A204.1 (cell line): Measurements from ENCODE around the gene FBLN1.
"Not testable (repeated sequence)": the region's sequence is repeated elsewhere in the genome, so short reads cannot be mapped to it uniquely, and the experiment has no call there.

ENCODE experiments used
- FAIRE-seq: peaks from 2 replicates; lab custom pipeline; 2012; peaks lifted over from hg19 to GRCh38; lab: Jason Lieb, UNC

Gene FBLN1

GRCh38 chr22:45548991-45549761, 46.5 kb downstream of the FBLN1 start:
- no peak for FAIRE-seq

- FAIRE-seq = no peak
Measured at GRCh38 chr22:45549762-45550378, 47.2 kb downstream of the FBLN1 start.

GRCh38 chr22:45550416-45550815, 47.7 kb downstream of the FBLN1 start:
- FAIRE-seq = no peak

DNA sequence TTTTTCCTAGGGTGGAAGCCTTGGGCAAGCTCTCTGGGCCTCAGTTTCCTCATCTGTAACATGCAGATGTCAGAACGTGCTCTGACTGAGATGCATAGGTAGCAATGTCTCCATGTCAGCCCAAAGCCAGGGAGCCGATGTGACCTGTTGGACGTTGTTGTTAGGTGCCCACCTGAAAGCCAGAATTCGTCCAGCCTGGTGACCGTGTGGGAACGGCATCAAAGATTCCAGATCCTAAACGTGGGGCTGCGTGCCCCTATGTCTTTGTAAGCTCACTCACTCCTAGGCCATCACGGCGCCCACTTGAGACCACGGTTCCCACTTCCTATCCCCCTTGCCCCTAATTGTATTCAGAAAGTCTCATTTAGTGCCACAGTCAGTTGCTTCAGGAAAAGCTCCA, 48.2 kb downstream of the FBLN1 start:
- FAIRE-seq = no peak

- no peak for FAIRE-seq
Measured at GRCh38 chr22:45551310-45552016, 48.8 kb downstream of the FBLN1 start.

- no peak for FAIRE-seq
Measured at GRCh38 chr22:45552017-45552411, 49.3 kb downstream of the FBLN1 start.

- FAIRE-seq = no peak
Measured at GRCh38 chr22:45552580-45553350, 50.1 kb downstream of the FBLN1 start.

DNA sequence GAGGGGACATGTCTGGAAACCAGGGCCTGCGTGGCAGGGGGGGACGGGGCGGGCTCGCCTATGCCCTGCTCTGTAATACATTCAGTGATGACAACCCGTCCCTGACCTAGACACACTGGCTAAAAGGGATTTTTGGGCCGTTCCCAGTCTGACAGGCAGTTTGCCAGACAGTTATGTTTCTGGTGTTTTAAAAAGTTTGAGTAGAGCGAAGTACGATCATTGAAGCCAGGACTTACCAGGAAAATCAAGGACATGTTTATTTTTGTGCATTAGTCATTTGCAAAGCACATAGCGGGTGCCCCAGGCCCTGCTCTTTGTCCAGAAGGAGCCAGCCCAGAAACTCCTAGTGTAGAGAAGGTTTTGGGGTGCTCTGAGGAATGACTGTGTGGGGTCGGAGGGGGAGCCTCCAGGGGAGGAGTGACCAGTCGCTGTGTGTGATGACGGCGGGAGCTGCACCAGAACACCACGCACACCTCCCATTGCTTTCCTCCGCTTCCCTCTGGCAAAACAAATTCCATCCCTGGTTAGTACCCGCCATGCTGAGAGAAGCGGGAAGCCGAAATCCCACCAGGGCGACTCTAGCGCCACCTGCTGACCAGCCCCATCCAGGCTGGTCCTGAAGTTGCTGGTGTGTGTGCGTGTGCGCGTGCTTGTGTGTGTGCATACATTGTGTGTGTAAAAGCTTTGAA, 50.8 kb downstream of the FBLN1 start:
- FAIRE-seq = no peak

DNA sequence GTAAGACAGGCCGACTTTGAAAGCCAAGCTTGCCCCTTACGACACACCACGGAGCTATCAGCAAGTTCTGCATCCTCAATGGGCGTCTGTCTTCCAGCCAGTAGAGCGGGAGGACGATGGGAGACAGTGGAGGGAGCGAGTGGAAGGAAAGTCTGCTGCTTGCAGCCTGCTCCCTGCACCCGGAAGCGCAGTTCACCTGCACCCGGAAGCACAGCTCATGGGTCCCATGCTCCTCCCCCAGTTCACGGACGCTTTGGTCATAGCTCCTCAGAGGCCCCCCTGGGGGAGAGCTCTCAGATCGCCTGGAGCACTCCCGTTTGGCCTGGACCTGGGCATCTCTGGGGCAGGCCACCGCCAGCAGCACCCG, 51.3 kb downstream of the FBLN1 start:
- FAIRE-seq = no peak

- FAIRE-seq = no peak
Measured at GRCh38 chr22:45554861-45555260, 52.2 kb downstream of the FBLN1 start.

DNA sequence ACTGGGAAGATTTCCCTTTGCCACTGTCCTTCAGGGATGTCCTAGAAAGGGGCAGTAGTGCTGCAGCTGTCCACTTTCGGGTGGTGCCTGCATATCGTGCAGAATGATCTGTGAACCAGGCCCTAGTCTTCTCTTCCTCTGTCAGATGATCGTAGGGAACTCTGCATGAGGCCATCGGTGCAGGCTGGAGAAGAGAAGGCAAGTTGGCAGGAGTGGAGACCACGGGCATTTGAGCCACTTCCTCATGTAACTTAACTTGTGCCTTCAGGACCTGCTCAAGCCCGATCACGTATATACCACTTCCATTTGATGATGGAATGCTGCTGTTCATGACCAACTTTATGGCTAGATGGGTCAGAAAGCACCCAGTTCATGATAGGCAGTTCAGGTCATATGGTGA, 55.2 kb downstream of the FBLN1 start:
- not testable (repeated sequence) for FAIRE-seq

GRCh38 chr22:45560092-45560491, 57.4 kb downstream of the FBLN1 start:
- not testable (repeated sequence) for FAIRE-seq

DNA sequence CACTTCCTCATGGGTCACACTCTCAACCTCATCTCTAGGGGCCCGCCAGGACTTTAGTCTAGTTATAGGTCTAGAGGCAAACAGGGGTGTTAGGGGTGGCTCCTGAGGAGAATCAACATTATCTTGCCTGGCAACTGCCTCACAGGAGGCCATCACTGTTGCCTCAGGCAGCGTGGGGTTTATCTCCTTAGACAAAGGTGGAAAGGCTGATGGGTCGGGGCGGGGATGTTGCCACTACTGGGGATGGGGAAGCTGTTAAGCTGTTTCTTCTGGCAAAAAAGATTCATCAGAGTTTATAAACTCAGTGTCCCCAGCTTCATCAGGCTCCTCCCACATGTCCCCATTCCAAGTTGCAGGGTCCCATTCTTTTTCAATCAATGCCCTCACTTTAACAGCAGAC, 58.1 kb downstream of the FBLN1 start:
- FAIRE-seq = not testable (repeated sequence)

DNA sequence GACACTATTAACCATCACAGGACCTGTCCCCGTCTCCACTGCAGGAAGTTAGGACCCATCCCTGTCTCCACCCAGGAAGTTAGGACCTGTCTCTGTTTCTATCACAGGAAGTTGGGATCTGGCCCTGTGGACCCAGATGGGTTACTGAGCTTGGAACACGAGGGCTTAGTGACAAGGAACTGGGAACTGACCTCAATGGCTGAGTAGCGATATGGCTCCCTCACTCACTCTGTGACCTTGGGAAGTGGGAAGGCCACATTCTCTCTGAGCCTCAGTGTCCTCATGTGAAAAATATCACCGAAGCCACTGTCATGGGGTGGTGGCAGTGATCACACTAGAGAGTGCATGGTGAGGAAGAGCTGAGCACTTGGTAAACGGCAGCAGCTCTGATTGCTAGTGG, 59.4 kb downstream of the FBLN1 start:
- FAIRE-seq = no peak

GRCh38 chr22:45562537-45563361, 60.1 kb downstream of the FBLN1 start:
- no peak for FAIRE-seq

- no peak for FAIRE-seq
Measured at GRCh38 chr22:45563362-45564040, 60.8 kb downstream of the FBLN1 start.

GRCh38 chr22:45564349-45565030, 61.8 kb downstream of the FBLN1 start:
- FAIRE-seq = no peak

- no peak for FAIRE-seq
Measured at GRCh38 chr22:45565171-45565570, 62.5 kb downstream of the FBLN1 start.

DNA sequence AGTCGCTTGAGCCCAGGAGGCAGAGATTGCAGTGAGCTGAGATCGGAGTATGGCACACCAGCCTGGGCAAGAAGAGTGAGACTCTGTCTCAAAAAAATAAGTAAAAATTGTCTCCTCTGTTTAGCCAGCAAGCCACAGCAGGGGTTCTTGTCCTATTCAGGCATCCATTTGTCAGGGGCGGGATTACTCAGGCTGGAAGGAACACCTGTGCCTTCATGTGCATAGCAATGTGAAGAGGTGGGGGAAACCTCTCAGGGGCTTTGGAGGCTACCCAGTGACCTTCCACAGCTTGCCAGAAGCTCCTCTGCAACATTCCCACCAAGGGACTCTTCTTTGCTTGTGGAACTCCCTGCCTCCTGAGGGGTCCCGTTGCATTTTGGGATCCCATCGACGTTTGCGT, 63.3 kb downstream of the FBLN1 start:
- no peak for FAIRE-seq

GRCh38 chr22:45568213-45568612, 65.5 kb downstream of the FBLN1 start:
- FAIRE-seq = no peak
